Measurements from ENCODE around the gene ARID5B. TPM values are rescaled to one million over a fixed set of nuclear protein-coding genes. Genes with fewer than 3 reads are reported as not detected.
A peak's percentile ranks its signal among the peaks of the same experiment; 100 is the strongest.

ARID5B gene
- total RNA-seq, 1 experiment from 2014 or later: 0.04 TPM

DNA sequence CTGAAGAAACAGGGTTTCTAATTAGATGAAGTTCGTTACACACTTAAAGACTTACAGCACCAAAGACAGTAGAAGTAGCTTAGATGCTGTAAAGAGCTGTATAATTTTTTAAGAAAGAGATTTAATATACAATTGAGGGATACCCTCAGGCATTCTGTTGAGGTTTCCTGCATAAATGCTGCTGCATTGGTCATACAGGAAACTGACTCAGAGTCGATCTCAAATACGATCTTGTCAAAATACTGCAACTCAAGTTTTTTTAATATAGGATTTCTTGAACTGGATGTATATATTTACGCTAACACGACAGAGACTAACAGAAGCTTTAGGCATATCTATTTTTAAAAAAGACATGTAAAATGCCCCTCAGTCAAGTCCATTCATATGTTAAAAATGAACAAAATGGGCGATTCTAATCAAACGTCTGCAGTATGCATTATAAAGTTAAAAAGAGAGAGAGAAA is 2.4 kb upstream of the ARID5B start:
- Histone ChIP-seq H3K27me3 (ENCODE audit: insufficient read depth, low read length) (peaks cover 29% of the 10 kb centered on the region; the same call in 1 of the 2 replicates), H3K4me1 (ENCODE audit: insufficient read depth, low read length) (no peaks in the 10 kb centered on the region), H4K20me1 (ENCODE audit: control insufficient read depth, insufficient read depth, insufficient read length) (no peaks in the 10 kb centered on the region), H2BK120ac (ENCODE audit: low read depth, low read length, poor library complexity, severe bottlenecking) (no peak overlapping the region), H3K79me1 (ENCODE audit: insufficient read depth, low read depth, low read length, poor library complexity, severe bottlenecking) (no peaks in the 10 kb centered on the region), H2BK5ac (ENCODE audit: insufficient read length, low read length) (no peak overlapping the region), H2BK20ac (ENCODE audit: low read depth, low read length, poor library complexity, severe bottlenecking) (no peak overlapping the region), H3K23ac (ENCODE audit: insufficient read length, low read depth, low read length) (no peak overlapping the region), H3K79me2 (ENCODE audit: insufficient read depth, low read length) (no peaks in the 10 kb centered on the region), H3K9me3 (ENCODE audit: control insufficient read depth, low read depth, low read length) (no peaks in the 10 kb centered on the region), H3K23me2 (ENCODE audit: insufficient read length, low read depth, low read length, poor library complexity, severe bottlenecking) (peaks cover 41% of the 10 kb centered on the region), H3K27ac (ENCODE audit: insufficient read length, low read depth, low read length) (no peak overlapping the region), H4K5ac (ENCODE audit: insufficient read length, low read depth, low read length) (no peak overlapping the region), H2AFZ (ENCODE audit: low read length) (no peak overlapping the region), H3K18ac (ENCODE audit: insufficient read length, low read depth, low read length) (no peak overlapping the region), H3T11ph (ENCODE audit: low read length) (no peak overlapping the region), H2BK12ac (ENCODE audit: insufficient read length, low read depth, low read length) (no peak overlapping the region), H4K91ac (ENCODE audit: insufficient read length, low read depth, low read length) (no peak overlapping the region), H3K14ac (ENCODE audit: insufficient read depth, low read length) (no peak overlapping the region), H3K4ac (ENCODE audit: low read depth, low read length) (no peak overlapping the region), H3K56ac (ENCODE audit: insufficient read length, low read depth, low read length) (no peak overlapping the region), H3K9ac (ENCODE audit: extremely low read depth, insufficient read length, low read length) (no peak overlapping the region), H4K8ac (replicated peaks; ENCODE audit: insufficient read length, low read depth, low read length) (no peak overlapping the region), H2AK5ac (ENCODE audit: insufficient read length, low read length) (no peak overlapping the region), H2BK15ac (ENCODE audit: low read depth, low read length) (no peak overlapping the region), H3K4me2 (ENCODE audit: insufficient read depth, insufficient read length, low read length) (peak overlapping the region; percentile 30)
- Mint-ChIP-seq H3K4me1 (peaks cover 39 to 52% of the 10 kb centered on the region in 2 experiments), H3K9me3 (no peaks in the 10 kb centered on the region; a peak in 1 of 5 replicates), H3K27me3 (ENCODE audit: low read depth) (peaks cover 72% of the 10 kb centered on the region), H3K27ac (no peak overlapping the region), H3K4me3 (peak overlapping the region in 1 of 2 experiments; percentile 57; a peak in 3 of 5 replicates), H3K36me3 (ENCODE audit: insufficient read depth in 1 of 3, low read depth in 3 of 3) (no peaks in the 10 kb centered on the region; a peak in 1 of 7 replicates)
- DNase-seq: no peak
- TF ChIP-seq, protein P1, sequence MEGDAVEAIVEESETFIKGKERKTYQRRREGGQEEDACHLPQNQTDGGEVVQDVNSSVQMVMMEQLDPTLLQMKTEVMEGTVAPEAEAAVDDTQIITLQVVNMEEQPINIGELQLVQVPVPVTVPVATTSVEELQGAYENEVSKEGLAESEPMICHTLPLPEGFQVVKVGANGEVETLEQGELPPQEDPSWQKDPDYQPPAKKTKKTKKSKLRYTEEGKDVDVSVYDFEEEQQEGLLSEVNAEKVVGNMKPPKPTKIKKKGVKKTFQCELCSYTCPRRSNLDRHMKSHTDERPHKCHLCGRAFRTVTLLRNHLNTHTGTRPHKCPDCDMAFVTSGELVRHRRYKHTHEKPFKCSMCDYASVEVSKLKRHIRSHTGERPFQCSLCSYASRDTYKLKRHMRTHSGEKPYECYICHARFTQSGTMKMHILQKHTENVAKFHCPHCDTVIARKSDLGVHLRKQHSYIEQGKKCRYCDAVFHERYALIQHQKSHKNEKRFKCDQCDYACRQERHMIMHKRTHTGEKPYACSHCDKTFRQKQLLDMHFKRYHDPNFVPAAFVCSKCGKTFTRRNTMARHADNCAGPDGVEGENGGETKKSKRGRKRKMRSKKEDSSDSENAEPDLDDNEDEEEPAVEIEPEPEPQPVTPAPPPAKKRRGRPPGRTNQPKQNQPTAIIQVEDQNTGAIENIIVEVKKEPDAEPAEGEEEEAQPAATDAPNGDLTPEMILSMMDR (conservative IDR thresholded peaks at IDR 0.05): no peak
- WGBS (ENCODE audit: extremely low coverage, insufficient read length, low lambda C conversion rate): no CpG with 5 or more reads among the region's 7 CpGs
